ENCODE measurements around the gene TRIO.

TRIO gene

GRCh38 chr5:14292766-14293658, 149.9 kb downstream of the TRIO start:
- H3K9me3 ChIP-seq (ENCODE audit: insufficient read depth, low read depth, low read length): no peaks in the 10 kb centered on the region
- no peak overlapping the region for H3K27ac ChIP-seq (ENCODE audit: low read depth, low read length)
- 93% methylated on average over 12 of the region's 12 CpGs for WGBS
- peaks cover 73% of the 10 kb centered on the region for H3K36me3 ChIP-seq (ENCODE audit: insufficient read depth, low read length)
- H3K9ac ChIP-seq (ENCODE audit: low read depth, low read length): no peak overlapping the region
- no peaks in the 10 kb centered on the region for H3K27me3 ChIP-seq (ENCODE audit: insufficient read depth, low read length)
- 0 out of 2 replicates have a peak, but pooled peaks cover 3% of the 10 kb centered on the region for H3K4me1 ChIP-seq (ENCODE audit: insufficient read depth, low read length)
- H3K4me3 ChIP-seq (ENCODE audit: low read length): no peak overlapping the region

- 91% methylated on average over 5 of the region's 5 CpGs for whole genome bisulfite sequencing
- Histone ChIP-seq H3K9me3 (ENCODE audit: insufficient read depth, low read depth, low read length) (no peaks in the 10 kb centered on the region), H3K4me1 (ENCODE audit: insufficient read depth, low read length) (0 out of 2 replicates have a peak, but pooled peaks cover 3% of the 10 kb centered on the region), H3K36me3 (ENCODE audit: insufficient read depth, low read length) (peaks cover 86% of the 10 kb centered on the region), H3K27me3 (ENCODE audit: insufficient read depth, low read length) (no peaks in the 10 kb centered on the region), H3K4me3 (ENCODE audit: low read length) (no peak overlapping the region), H3K9ac (ENCODE audit: low read depth, low read length) (no peak overlapping the region), H3K27ac (ENCODE audit: low read depth, low read length) (no peak overlapping the region)
These were observed 152.5 kb downstream of the TRIO start for GRCh38 chr5:14295610-14296009.

GRCh38 chr5:14296533-14297331, 153.6 kb downstream of the TRIO start:
- Histone ChIP-seq H3K4me3 (ENCODE audit: low read length) (no peak overlapping the region), H3K4me1 (ENCODE audit: insufficient read depth, low read length) (0 out of 2 replicates have a peak, but pooled peaks cover 3% of the 10 kb centered on the region), H3K27me3 (ENCODE audit: insufficient read depth, low read length) (no peaks in the 10 kb centered on the region), H3K9me3 (ENCODE audit: insufficient read depth, low read depth, low read length) (no peaks in the 10 kb centered on the region), H3K36me3 (ENCODE audit: insufficient read depth, low read length) (peaks cover 89% of the 10 kb centered on the region), H3K9ac (ENCODE audit: low read depth, low read length) (no peak overlapping the region), H3K27ac (ENCODE audit: low read depth, low read length) (no peak overlapping the region)
- WGBS: 96% methylated on average over 14 of the region's 14 CpGs

- 94% methylated on average over 9 of the region's 9 CpGs for WGBS
- peaks cover 95% of the 10 kb centered on the region for H3K36me3 ChIP-seq (ENCODE audit: insufficient read depth, low read length)
These were observed 154.6 kb downstream of the TRIO start for GRCh38 chr5:14297697-14298096.

GRCh38 chr5:14298126-14298847, 155.1 kb downstream of the TRIO start:
- Histone ChIP-seq H3K4me3 (ENCODE audit: low read length) (no peak overlapping the region), H3K9me3 (ENCODE audit: insufficient read depth, low read depth, low read length) (no peaks in the 10 kb centered on the region), H3K27me3 (ENCODE audit: insufficient read depth, low read length) (no peaks in the 10 kb centered on the region), H3K4me1 (ENCODE audit: insufficient read depth, low read length) (0 out of 2 replicates have a peak, but pooled peaks cover 3% of the 10 kb centered on the region), H3K36me3 (ENCODE audit: insufficient read depth, low read length) (peaks cover 89% of the 10 kb centered on the region), H3K9ac (ENCODE audit: low read depth, low read length) (no peak overlapping the region), H3K27ac (ENCODE audit: low read depth, low read length) (no peak overlapping the region)
- 97% methylated on average over 3 of the region's 3 CpGs for whole genome bisulfite sequencing

More at GRCh38 chr5:14297697-14298096, 154.6 kb downstream of the TRIO start:
- no peak overlapping the region for H3K9ac ChIP-seq (ENCODE audit: low read depth, low read length)
- no peak overlapping the region for H3K27ac ChIP-seq (ENCODE audit: low read depth, low read length)
- no peaks in the 10 kb centered on the region for H3K9me3 ChIP-seq (ENCODE audit: insufficient read depth, low read depth, low read length)
- H3K4me3 ChIP-seq (ENCODE audit: low read length): no peak overlapping the region
- 0 out of 2 replicates have a peak, but pooled peaks cover 3% of the 10 kb centered on the region for H3K4me1 ChIP-seq (ENCODE audit: insufficient read depth, low read length)
- no peaks in the 10 kb centered on the region for H3K27me3 ChIP-seq (ENCODE audit: insufficient read depth, low read length)

GRCh38 chr5:14299666-14300065, 156.5 kb downstream of the TRIO start:
- Histone ChIP-seq H3K4me1 (ENCODE audit: insufficient read depth, low read length) (0 out of 2 replicates have a peak, but pooled peaks cover 3% of the 10 kb centered on the region), H3K27me3 (ENCODE audit: insufficient read depth, low read length) (no peaks in the 10 kb centered on the region), H3K4me3 (ENCODE audit: low read length) (no peak overlapping the region), H3K9ac (ENCODE audit: low read depth, low read length) (no peak overlapping the region), H3K36me3 (ENCODE audit: insufficient read depth, low read length) (peaks cover 84% of the 10 kb centered on the region), H3K27ac (ENCODE audit: low read depth, low read length) (no peak overlapping the region), H3K9me3 (ENCODE audit: insufficient read depth, low read depth, low read length) (no peaks in the 10 kb centered on the region)
- 90% methylated on average over 4 of the region's 4 CpGs for WGBS

GRCh38 chr5:14301186-14301585, 158.0 kb downstream of the TRIO start:
- Histone ChIP-seq H3K9ac (ENCODE audit: low read depth, low read length) (no peak overlapping the region), H3K27ac (ENCODE audit: low read depth, low read length) (no peak overlapping the region), H3K4me1 (ENCODE audit: insufficient read depth, low read length) (no peaks in the 10 kb centered on the region), H3K9me3 (ENCODE audit: insufficient read depth, low read depth, low read length) (no peaks in the 10 kb centered on the region), H3K4me3 (ENCODE audit: low read length) (no peak overlapping the region), H3K36me3 (ENCODE audit: insufficient read depth, low read length) (peaks cover 87% of the 10 kb centered on the region), H3K27me3 (ENCODE audit: insufficient read depth, low read length) (no peaks in the 10 kb centered on the region)
- WGBS: 95% methylated on average over 3 of the region's 3 CpGs

- Histone ChIP-seq H3K27ac (ENCODE audit: low read depth, low read length) (no peak overlapping the region), H3K4me1 (ENCODE audit: insufficient read depth, low read length) (no peaks in the 10 kb centered on the region), H3K36me3 (ENCODE audit: insufficient read depth, low read length) (peaks cover 86% of the 10 kb centered on the region), H3K9ac (ENCODE audit: low read depth, low read length) (no peak overlapping the region), H3K27me3 (ENCODE audit: insufficient read depth, low read length) (no peaks in the 10 kb centered on the region), H3K4me3 (ENCODE audit: low read length) (no peak overlapping the region), H3K9me3 (ENCODE audit: insufficient read depth, low read depth, low read length) (no peaks in the 10 kb centered on the region)
- WGBS: 96% methylated on average over 3 of the region's 3 CpGs
These were observed 159.2 kb downstream of the TRIO start for GRCh38 chr5:14302330-14302729.

GRCh38 chr5:14305045-14305444, 161.9 kb downstream of the TRIO start:
- Histone ChIP-seq H3K4me3 (ENCODE audit: low read length) (no peak overlapping the region), H3K4me1 (ENCODE audit: insufficient read depth, low read length) (no peaks in the 10 kb centered on the region), H3K27ac (ENCODE audit: low read depth, low read length) (no peak overlapping the region), H3K27me3 (ENCODE audit: insufficient read depth, low read length) (no peaks in the 10 kb centered on the region), H3K9ac (ENCODE audit: low read depth, low read length) (no peak overlapping the region), H3K36me3 (ENCODE audit: insufficient read depth, low read length) (peaks cover 82% of the 10 kb centered on the region), H3K9me3 (ENCODE audit: insufficient read depth, low read depth, low read length) (no peaks in the 10 kb centered on the region)
- WGBS: 93% methylated on average over 7 of the region's 7 CpGs

GRCh38 chr5:14306329-14306815, 163.2 kb downstream of the TRIO start:
- no peak overlapping the region for H3K27ac ChIP-seq (ENCODE audit: low read depth, low read length)
- H3K4me1 ChIP-seq (ENCODE audit: insufficient read depth, low read length): no peaks in the 10 kb centered on the region
- no peak overlapping the region for H3K9ac ChIP-seq (ENCODE audit: low read depth, low read length)
- no peaks in the 10 kb centered on the region for H3K27me3 ChIP-seq (ENCODE audit: insufficient read depth, low read length)
- no peaks in the 10 kb centered on the region for H3K9me3 ChIP-seq (ENCODE audit: insufficient read depth, low read depth, low read length)
- H3K4me3 ChIP-seq (ENCODE audit: low read length): no peak overlapping the region
- WGBS: 93% methylated on average over 2 of the region's 2 CpGs
- peaks cover 81% of the 10 kb centered on the region for H3K36me3 ChIP-seq (ENCODE audit: insufficient read depth, low read length)
